MCF 10A (cell line): ENCODE data around the gene ZNF605. TPM values are rescaled to one million over a fixed set of nuclear protein-coding genes. Genes with fewer than 3 reads are reported as not detected.
A peak's percentile ranks its signal among the peaks of the same experiment; 100 is the strongest.

Experiments
- Bru-seq: library from RNA; stranded (reverse); fragments of 400-500 nt; gene quantifications from one replicate; lab custom pipeline; 2021; lab: Mats Ljungman, UMichigan
- BruChase-seq, 2 experiments: library from RNA; stranded (reverse); fragments of 400-500 nt; gene quantifications; one replicate each; lab custom pipeline; 2021; lab: Mats Ljungman, UMichigan
- BruUV-seq: library from RNA; stranded (reverse); fragments of 400-500 nt; replicated peaks from 2 replicates; lab custom pipeline; 2021; lab: Mats Ljungman, UMichigan
- CTCF ChIA-PET: fragments of 300-600 bp; sonication (Branson Sonifier 250); formaldehyde crosslinking; extraction: SDS; loops from one replicate; lab custom pipeline; 2021; ENCODE audit warnings: antibody characterized with exemption, inconsistent platforms; lab: Yijun Ruan, JAX
- POLR2A ChIA-PET: fragments of 300-600, 350-650 bp; sonication (Branson Sonifier 250); formaldehyde crosslinking; extraction: SDS; loops from one replicate; lab custom pipeline; 2020; ENCODE audit warnings: antibody characterized with exemption, inconsistent platforms; lab: Yijun Ruan, JAX
- DNase-seq: peaks from one replicate; pipeline ENCODE4 v3.0.0-alpha.2; 2018; ENCODE audit not compliant: unreplicated experiment
- H3K27ac Mint-ChIP-seq: one replicate; pipeline ENCODE4 v1.8.0; 2022; ENCODE audit warnings: mild to moderate bottlenecking, low read depth, mixed read lengths; ENCODE audit not compliant: unreplicated experiment
- H3K27me3 Mint-ChIP-seq: one replicate; pipeline ENCODE4 v1.8.0; 2022; ENCODE audit warnings: mixed read lengths; ENCODE audit not compliant: insufficient read depth, unreplicated experiment
- H3K36me3 Mint-ChIP-seq: one replicate; pipeline ENCODE4 v1.8.0; 2022; ENCODE audit warnings: mild to moderate bottlenecking, moderate library complexity, mixed read lengths; ENCODE audit not compliant: insufficient read depth, unreplicated experiment
- H3K4me1 Mint-ChIP-seq: one replicate; pipeline ENCODE4 v1.8.0; 2022; ENCODE audit warnings: mixed read lengths; ENCODE audit not compliant: insufficient read depth, unreplicated experiment
- H3K4me3 Mint-ChIP-seq: one replicate; pipeline ENCODE4 v1.8.0; 2022; ENCODE audit warnings: mild to moderate bottlenecking, moderate library complexity, mixed read lengths; ENCODE audit not compliant: unreplicated experiment
- H3K9me3 Mint-ChIP-seq: one replicate; pipeline ENCODE4 v1.8.0; 2022; ENCODE audit warnings: mixed read lengths; ENCODE audit not compliant: unreplicated experiment
- CTCF ChIP-seq: fragments of 200-600 bp; IDR thresholded peaks from one replicate; pipeline ENCODE4 v1.8.0; 2022; ENCODE audit warnings: antibody characterized with exemption, mild to moderate bottlenecking; ENCODE audit not compliant: unreplicated experiment
- intact Hi-C: fragments of 100-400 bp; cut with micrococcal nuclease; formaldehyde crosslinking; loops from 2 replicates; pipeline ENCODE4 v1.14.1; 2022
- long read RNA-seq: library from polyadenylated mRNA; stranded (forward); transcript quantifications from one replicate; pipeline ENCODE4 v2.0.0, GENCODE V29; 2022
- total RNA-seq: library from RNA; stranded (reverse); gene quantifications from 2 replicates; pipeline ENCODE4 v1.2.3, GENCODE V29; 2022

The ZNF605 gene
- total RNA-seq (12.0 and 13.6 TPM in 2 replicates), Bru-seq, nascent RNA (percentile 62 among the genes with signal in this experiment), BruChase-seq, experiment 1, labeled RNA remaining after a 6-hour chase (percentile 87 among the genes with signal in this experiment), BruChase-seq, experiment 2, labeled RNA remaining after a 2-hour chase (percentile 81 among the genes with signal in this experiment)
- long read RNA-seq, full-length matches to known transcripts: 3 of 8 reads
- long read RNA-seq, partial matches to known transcripts: 1 of 8 reads
- long read RNA-seq, other reads (novel, unspliced or antisense): 4 of 8 reads

GRCh38 chr12:132956011-132956788 lies at the start of gene ZNF605:
Gene ZNF605 (minus strand): TSS chr12:132956306. CDS start chr12:132945635, 10,671 bp downstream.
- Mint-ChIP-seq H3K27ac (peak within 1 kb of the TSS; percentile 88), H3K36me3 (peaks cover 19% of the 10 kb centered on the region), H3K4me3 (peak within 1 kb of the TSS; percentile 83), H3K4me1 (peaks cover 10% of the 10 kb centered on the region), H3K27me3 (no peaks in the 10 kb centered on the region), H3K9me3 (peaks cover 9% of the 10 kb centered on the region)
- ChIA-PET CTCF (interaction anchor here (0.6 kb wide), 2 partner anchors 31 to 111 kb away, joined by 3 to 4 read pairs; no protein-coding TSS in a partner anchor), POLR2A (interaction anchor here (0.7 to 2.3 kb wide), 3 partner anchors 30 to 272 kb away, joined by 3 to 9 read pairs (median 7); partner anchors contain the start of genes ZNF26 and ZNF84)
- no peak for TF ChIP-seq CTCF
- peak; percentile 75 for DNase-seq
- intact Hi-C loops: no loop called here
- TSS peak; percentile 44 for BruUV-seq

GRCh38 chr12:132998741-132999140 lies 42.6 kb upstream of the ZNF605 start:
- BruUV-seq: no TSS peak
- intact Hi-C loops: no loop called here
- Mint-ChIP-seq H3K27ac (no peak overlapping the region), H3K36me3 (peaks cover 21% of the 10 kb centered on the region), H3K27me3 (no peaks in the 10 kb centered on the region), H3K9me3 (peaks cover 20% of the 10 kb centered on the region), H3K4me3 (no peak overlapping the region), H3K4me1 (no peaks in the 10 kb centered on the region)
- no peak for DNase-seq
- CTCF ChIA-PET: no interaction called here
- TF ChIP-seq CTCF: no peak
- POLR2A ChIA-PET: interaction anchor here (1.5 kb wide), 1 partner anchor 12 kb away, joined by 10 read pairs; the partner anchor contains the start of gene ZNF26

- H3K27me3 Mint-ChIP-seq: no peaks in the 10 kb centered on the region
- intact Hi-C loops: loop anchor here (1.0 to 2.0 kb wide), 3 partner anchors 50 to 194 kb away; partner anchors contain the start of genes ZNF140, ZNF268 and ZNF84
- POLR2A ChIA-PET: interaction anchor here (0.7 to 3.7 kb wide), 19 partner anchors 9 to 235 kb away, joined by 3 to 23 read pairs (median 5); partner anchors contain the start of genes ANKLE2, CHFR, GOLGA3 and ZNF10
- no peak for TF ChIP-seq CTCF
- H3K36me3 Mint-ChIP-seq: peaks cover 14% of the 10 kb centered on the region
- H3K9me3 Mint-ChIP-seq: peaks cover 6% of the 10 kb centered on the region
- no peak for DNase-seq
- no TSS peak for BruUV-seq
- peak overlapping the region; percentile 94 for H3K27ac Mint-ChIP-seq
- peaks cover 9% of the 10 kb centered on the region for H3K4me1 Mint-ChIP-seq
- H3K4me3 Mint-ChIP-seq: peak overlapping the region; percentile 87
- CTCF ChIA-PET: interaction anchor here (0.6 to 0.7 kb wide), 2 partner anchors 17 to 106 kb away, joined by 3 read pairs; no protein-coding TSS in a partner anchor
These were observed 30.7 kb upstream of the ZNF605 start for GRCh38 chr12:132986885-132987225.
